SK-MEL-5 (cell line): Measurements from ENCODE around the gene TAX1BP1. TPM values are rescaled to one million over a fixed set of nuclear protein-coding genes. Genes with fewer than 3 reads are reported as not detected.
"Not testable (repeated sequence)": the region's sequence is repeated elsewhere in the genome, so short reads cannot be mapped to it uniquely, and the experiment has no call there.

Experiments
- DNase-seq: peaks from one replicate; pipeline ENCODE4 v3.0.0-alpha.2; 2016; ENCODE audit warnings: low read depth, low spot score
- in situ Hi-C: cut with HindIII; loops from 2 replicates; pipeline ENCODE4 v1.10.0; 2016; ENCODE audit warnings: low sequenced_read_pairs, high pct_unique_total_duplicates, low pct_unique_long_range_greater_than_20kb
- total RNA-seq: library from RNA; depleted of rRNA; stranded (reverse); fragments of >200 nt; shearing (Covaris generic); gene quantifications from 2 replicates; pipeline ENCODE4 v1.2.3, GENCODE V29; 2014

TAX1BP1 gene
- total RNA-seq, 1 experiment from 2014 or later: 269 TPM

- in situ Hi-C loops: no loop called here
- DNase-seq: peak; percentile 49
These were observed 70.2 kb downstream of the TAX1BP1 start for GRCh38 chr7:27810186-27810585.

DNA sequence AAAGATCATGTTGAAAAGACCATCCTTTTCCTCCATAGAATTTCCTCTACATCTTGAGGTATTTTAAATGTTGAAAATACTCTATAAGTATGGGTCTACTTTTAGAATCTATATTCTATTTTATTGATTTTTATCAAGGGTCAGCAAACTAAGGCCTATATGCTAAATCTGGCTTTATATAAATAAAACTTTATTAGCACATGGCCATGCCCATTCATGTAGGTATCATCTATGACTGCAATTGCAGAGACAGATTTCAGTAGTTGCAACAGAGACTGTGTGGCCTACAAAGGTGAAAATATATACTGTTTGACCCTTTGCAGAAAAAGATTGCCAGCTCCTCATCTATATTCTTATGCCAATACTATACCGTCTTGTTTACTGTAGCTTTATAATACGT is 72.7 kb downstream of the TAX1BP1 start:
- DNase-seq: no peak
- in situ Hi-C loops: no loop called here

DNA sequence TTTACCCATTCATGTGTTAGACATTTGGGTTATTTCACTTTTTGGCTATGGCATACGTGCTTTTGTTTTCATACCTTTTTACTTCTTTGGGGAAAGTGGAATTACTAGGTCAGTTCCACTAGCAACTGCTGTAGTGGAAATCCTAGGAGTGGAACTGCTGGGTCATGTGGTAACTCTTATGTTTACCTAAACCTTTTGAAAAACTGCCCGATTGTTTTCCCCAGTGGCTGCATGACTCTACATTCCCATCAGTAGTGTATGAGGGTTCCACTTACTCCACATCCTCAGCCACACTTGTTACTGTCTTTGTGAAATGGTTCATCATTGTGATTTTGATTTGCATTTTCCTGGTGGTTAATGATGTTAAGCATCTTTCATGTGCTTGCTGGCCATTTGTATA is 82.3 kb downstream of the TAX1BP1 start:
- DNase-seq: no peak
- in situ Hi-C loops: no loop called here

DNA sequence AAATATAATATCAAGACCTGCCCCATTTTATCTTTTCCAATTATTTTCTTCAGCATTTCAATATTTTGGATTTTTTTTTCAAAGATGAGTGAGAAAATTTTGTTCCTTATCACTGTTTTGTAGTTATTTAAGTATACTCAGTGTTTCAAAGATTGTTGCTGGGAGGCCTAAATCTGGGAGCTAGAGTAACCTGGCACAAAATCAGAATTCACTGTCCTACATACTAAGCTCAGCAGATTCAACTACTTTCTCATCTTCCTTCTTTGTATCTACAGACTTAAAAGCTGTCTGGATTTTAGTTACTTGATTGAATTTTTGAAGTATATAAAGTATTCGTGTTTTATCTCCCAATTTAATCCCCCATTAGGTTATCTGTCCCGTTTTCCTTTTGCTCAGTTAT is 85.9 kb downstream of the TAX1BP1 start:
- in situ Hi-C loops: no loop called here
- no peak for DNase-seq

DNA sequence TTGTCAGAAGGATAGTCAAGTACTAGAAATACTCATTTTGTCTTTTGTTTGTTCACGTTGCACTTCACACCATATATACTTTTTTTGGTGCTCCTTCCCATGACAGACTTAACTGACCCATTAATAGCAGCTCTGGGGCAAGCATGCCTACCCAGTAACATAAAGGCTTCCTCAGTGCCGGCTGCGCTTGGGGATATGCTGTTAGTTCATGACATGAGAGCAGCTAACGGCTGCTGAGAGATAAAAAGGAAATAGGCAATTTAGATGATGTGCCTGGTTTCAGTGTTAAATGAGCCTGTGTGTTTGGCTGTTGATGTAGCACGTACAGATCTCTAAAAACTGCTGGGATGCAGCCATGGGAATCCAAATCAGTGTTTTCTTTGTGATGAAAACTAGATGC is 86.4 kb downstream of the TAX1BP1 start:
- in situ Hi-C loops: no loop called here
- DNase-seq: no peak

- DNase-seq: no peak
- in situ Hi-C loops: no loop called here
These were observed 94.4 kb downstream of the TAX1BP1 start for GRCh38 chr7:27834179-27834921.

GRCh38 chr7:27835376-27835775 is 95.4 kb downstream of the TAX1BP1 start:
- DNase-seq: no peak
- in situ Hi-C loops: no loop called here

DNA sequence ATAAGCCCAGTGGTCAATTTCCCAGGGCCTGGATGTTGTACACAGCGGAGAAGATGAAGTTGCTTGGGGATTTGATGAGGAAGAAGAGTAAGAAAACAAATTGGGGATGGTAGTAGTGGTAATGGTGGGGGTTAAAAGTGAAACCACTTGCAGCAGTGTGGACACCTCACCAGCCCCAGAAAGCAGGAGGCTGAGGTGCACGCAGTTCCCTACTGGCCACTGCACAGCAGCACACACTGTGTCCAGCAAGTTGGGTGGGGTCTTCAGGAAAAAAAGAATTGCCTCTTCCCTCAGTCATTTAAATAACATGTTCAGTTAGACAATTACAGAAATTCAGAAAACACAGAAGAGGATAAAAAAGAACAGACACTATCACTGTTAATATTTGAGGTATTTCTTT is 96.6 kb downstream of the TAX1BP1 start:
- DNase-seq: no peak
- in situ Hi-C loops: no loop called here

- no peak for DNase-seq
- in situ Hi-C loops: no loop called here
These were observed 99.1 kb downstream of the TAX1BP1 start for GRCh38 chr7:27839099-27839498.

GRCh38 chr7:27840313-27840712 is 100.4 kb downstream of the TAX1BP1 start:
- no peak for DNase-seq
- in situ Hi-C loops: no loop called here

GRCh38 chr7:27840760-27841364 is 100.9 kb downstream of the TAX1BP1 start:
- in situ Hi-C loops: no loop called here
- no peak for DNase-seq

- no peak for DNase-seq
- in situ Hi-C loops: no loop called here
These were observed 102.2 kb downstream of the TAX1BP1 start for GRCh38 chr7:27842094-27842692.

DNA sequence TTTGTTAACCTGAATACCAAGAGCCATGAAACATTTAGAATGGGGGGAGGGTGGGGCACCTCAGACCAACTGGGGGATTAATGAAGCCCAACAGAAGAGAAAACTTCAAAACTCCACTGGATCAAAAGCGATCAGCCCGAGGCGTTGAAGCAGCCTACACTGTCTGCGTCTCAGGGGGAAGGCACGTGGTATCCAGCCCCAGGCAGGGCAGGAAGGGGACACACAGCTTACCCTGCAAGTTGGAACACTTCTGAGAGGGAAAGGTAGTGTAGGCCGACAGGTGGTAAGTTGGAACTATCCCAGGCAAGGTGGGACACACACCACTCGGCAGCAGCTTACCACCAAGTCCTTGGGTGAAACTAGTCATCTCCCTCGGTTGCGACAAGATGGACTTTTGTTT is 102.9 kb downstream of the TAX1BP1 start:
- no peak for DNase-seq
- in situ Hi-C loops: no loop called here

GRCh38 chr7:27843584-27844305 is 103.8 kb downstream of the TAX1BP1 start:
- no peak for DNase-seq
- in situ Hi-C loops: no loop called here

- DNase-seq: no peak
- in situ Hi-C loops: no loop called here
These were observed 106.4 kb downstream of the TAX1BP1 start for GRCh38 chr7:27846388-27846787.

DNA sequence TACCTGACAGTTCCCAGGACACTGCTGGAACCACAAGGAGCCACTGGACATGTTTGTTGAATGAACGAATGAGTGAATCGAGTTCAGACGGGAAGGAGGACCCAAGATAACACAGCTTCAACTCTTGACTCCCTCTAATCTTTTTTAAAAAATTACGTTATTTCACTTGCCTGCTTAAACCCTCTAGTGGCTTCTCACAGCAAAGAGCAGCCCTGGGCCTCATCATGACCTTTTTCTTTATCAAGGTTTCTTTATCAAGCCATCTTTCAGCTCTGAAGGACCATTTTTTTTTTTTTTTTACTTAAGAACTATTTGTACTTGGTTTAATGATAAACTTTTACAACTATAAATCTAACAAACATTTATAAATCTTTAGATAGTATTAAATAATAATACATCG is 110.6 kb downstream of the TAX1BP1 start:
- in situ Hi-C loops: no loop called here
- DNase-seq: no peak

- in situ Hi-C loops, DNase-seq: not testable (repeated sequence)
These were observed 116.9 kb downstream of the TAX1BP1 start for GRCh38 chr7:27856703-27857485.

DNA sequence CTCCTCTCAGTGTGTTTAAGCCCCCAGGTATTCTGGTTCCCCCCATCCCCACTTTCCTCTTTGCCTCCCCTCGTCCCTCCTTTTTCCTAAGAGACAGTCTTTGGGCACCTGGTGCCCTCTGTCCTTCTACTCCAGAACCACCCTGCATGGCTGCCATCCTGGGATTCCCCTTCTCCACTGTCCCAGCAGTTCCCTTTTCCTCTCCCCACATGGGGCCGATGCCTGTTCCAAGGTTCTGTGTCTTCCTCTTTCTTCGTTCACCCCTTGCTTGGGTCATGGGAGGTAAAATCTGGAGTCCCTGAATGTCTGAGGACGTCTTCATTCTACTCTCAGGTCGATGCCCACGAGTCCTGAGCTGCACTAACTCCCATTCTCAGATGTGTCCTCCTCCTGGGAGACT is 120.8 kb downstream of the TAX1BP1 start:
- no peak for DNase-seq
- in situ Hi-C loops: no loop called here
